ENCODE results near the gene SESN3. TPM values are rescaled to one million over a fixed set of nuclear protein-coding genes. Genes with fewer than 3 reads are reported as not detected.

Gene SESN3
- total and polyA plus RNA-seq, 5 experiments from 2014 or later, result 1.3 to 86.2 (median 1.8) TPM

DNA sequence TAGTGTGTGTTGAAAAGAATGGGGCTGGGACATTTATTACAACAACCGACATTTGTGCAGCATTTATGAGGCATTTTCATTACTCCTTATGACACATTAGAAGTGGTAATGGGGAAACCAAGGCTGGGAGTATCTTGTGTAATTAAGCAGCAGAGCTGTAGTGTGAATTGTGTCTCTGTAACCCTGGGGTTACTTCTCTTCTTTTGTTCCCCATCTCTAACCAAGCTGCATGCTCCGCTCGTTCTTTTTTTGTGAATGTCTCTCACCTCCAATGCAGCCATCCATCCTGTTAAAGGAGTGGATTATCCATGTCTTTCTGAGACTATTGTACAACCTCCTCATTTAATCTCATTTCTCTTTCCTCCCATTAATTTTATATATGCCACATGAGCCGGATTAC is 75.6 kb downstream of the SESN3 start:
- Mint-ChIP-seq H3K4me3 (peak overlapping the region in 1 of 10 donors; percentile 32), H3K4me1 (peaks cover 28 to 54% (median 46%) of the 10 kb centered on the region in 4 donors), H3K27me3 (no peaks in the 10 kb centered on the region), H3K27ac (peak overlapping the region in 6 of 10 donors; percentile 50 to 99 (median 76)), H3K9me3 (no peaks in the 10 kb centered on the region), H3K36me3 (peaks cover 0 to 5% (median 2%) of the 10 kb centered on the region in 3 donors)
- POLR2A ChIA-PET, result interaction anchor here (0.7 to 10.6 kb wide), 5 partner anchors 75 to 560 kb away, joined by 3 to 71 read pairs (median 14); partner anchors contain the start of genes SESN3 and SRSF8
- ATAC-seq (no peak), DNase-seq (no peak)

DNA sequence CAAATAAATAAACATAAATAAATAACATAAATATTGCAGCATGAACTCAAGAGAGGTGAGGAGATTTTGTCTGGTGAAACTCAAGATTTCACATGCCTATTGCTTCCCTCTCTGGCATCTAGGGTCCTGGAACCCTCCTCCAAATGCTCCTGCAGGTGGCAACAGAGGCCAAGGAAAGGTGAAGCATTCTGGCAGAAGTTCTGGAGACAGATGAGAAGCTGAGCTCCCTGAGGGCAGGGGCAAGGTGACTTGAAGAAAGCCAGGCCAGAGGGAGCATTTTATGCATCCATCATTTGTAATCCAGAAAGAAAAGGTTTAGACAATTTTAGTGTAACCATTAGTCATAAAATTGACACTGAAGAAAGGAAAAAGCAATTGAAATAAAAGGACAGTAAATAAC is 76.5 kb downstream of the SESN3 start:
- POLR2A ChIA-PET, result interaction anchor here (0.9 to 10.6 kb wide), 8 partner anchors 65 to 1235 kb away, joined by 3 to 71 read pairs (median 21); partner anchors contain the start of genes CCDC82, CEP57, CWC15 and ENDOD1
- no peaks in the 10 kb centered on the region for H3K9me3 Mint-ChIP-seq
- peaks cover 26 to 60% (median 46%) of the 10 kb centered on the region in 4 donors for H3K4me1 Mint-ChIP-seq
- H3K36me3 Mint-ChIP-seq, result peaks cover 0 to 2% (median 0%) of the 10 kb centered on the region in 3 donors
- H3K27me3 Mint-ChIP-seq, result no peaks in the 10 kb centered on the region
- DNase-seq (peak in 9 of 10 donors; percentile 41 to 83 (median 60)), ATAC-seq (no peak)
- H3K27ac Mint-ChIP-seq, result peak overlapping the region in 7 of 10 donors; percentile 41 to 100 (median 97)
- H3K4me3 Mint-ChIP-seq, result no peak overlapping the region

DNA sequence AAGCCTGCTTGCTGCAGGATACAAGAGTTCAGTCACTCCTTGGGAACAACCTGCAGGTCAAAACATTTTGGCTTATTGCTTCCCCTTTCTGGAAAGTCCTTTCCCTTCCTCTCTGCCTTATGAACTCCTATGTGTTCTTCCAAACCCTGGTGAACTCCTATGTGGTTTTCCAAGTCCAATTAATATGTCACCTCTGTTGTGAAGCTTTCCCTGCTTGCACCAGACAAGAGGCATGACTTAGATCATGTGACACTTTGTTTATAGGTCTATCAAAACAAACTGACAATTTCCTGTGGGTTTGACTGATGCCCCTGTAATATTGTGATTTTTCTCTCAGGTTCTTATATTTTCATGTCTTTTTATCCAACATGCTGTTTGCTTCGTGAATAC is 77.2 kb downstream of the SESN3 start:
- H3K36me3 Mint-ChIP-seq, result peaks cover 0 to 2% (median 0%) of the 10 kb centered on the region in 3 donors
- H3K4me3 Mint-ChIP-seq, result peak overlapping the region; percentile 84 to 99 (median 92)
- POLR2A ChIA-PET, result interaction anchor here (0.9 to 10.6 kb wide), 9 partner anchors 64 to 1236 kb away, joined by 3 to 71 read pairs (median 26); partner anchors contain the start of genes CCDC82, CEP57, CWC15 and ENDOD1
- H3K9me3 Mint-ChIP-seq, result no peaks in the 10 kb centered on the region
- ATAC-seq (no peak), DNase-seq (peak in 1 of 10 donors; percentile 19)
- peak overlapping the region; percentile 85 to 100 (median 98) for H3K27ac Mint-ChIP-seq
- H3K27me3 Mint-ChIP-seq, result no peaks in the 10 kb centered on the region
- H3K4me1 Mint-ChIP-seq, result peaks cover 29 to 61% (median 46%) of the 10 kb centered on the region in 4 donors

DNA sequence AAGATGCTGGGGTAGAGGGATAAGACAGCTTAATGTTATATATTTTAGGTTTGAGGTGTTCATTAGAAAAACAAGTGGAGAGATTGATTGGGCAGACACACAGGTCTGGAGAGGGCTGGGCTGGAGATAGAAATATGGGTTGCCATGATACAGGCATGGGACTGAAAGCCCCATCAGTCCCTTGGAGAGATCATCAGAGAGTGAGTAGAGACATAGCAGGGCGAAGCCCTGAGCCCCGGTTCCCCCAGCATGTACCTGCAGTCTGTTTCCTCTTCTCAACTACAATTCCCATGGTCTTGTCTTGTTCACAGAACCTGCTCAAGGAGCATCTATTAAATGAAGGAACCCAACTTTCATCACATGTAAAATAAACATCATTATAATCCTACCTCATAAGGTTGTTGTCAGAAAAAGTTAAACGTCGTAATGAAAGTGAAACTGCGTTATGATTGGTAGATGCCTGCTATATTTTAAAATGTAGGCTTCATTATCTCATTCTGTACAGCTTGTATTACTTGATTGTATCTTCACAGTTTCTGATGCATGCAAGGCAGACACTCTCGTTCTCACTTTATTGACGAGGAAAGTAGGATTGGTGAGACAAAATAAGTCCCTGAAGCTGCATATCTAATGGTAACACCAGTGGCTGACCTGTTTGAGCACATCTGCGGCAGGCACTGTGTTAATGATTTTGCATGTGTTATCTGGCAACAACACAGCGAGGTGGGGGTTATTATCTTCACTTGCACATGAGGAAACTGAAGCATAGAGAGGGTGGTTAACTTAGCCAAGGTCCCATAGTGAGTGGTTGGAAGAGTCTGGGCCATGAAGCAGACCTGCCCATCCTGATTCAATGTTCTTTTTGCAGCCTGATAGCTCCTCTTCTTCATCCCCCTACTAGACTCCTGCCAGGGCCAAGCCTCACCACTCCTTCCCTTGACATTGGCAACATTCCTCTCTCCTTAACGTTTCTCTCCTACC is 77.8 kb downstream of the SESN3 start:
- H3K27me3 Mint-ChIP-seq, result no peaks in the 10 kb centered on the region
- peak overlapping the region; percentile 85 to 100 (median 98) for H3K27ac Mint-ChIP-seq
- H3K9me3 Mint-ChIP-seq, result no peaks in the 10 kb centered on the region
- peak overlapping the region; percentile 84 to 99 (median 92) for H3K4me3 Mint-ChIP-seq
- peaks cover 26 to 55% (median 42%) of the 10 kb centered on the region in 4 donors for H3K4me1 Mint-ChIP-seq
- POLR2A ChIA-PET, result interaction anchor here (0.7 to 10.6 kb wide), 11 partner anchors 11 to 637 kb away, joined by 3 to 71 read pairs (median 11); partner anchors contain the start of genes CEP57, CWC15, ENDOD1 and FAM76B
- ATAC-seq, result peak in 1 of 2 donors; percentile 15
- peaks cover 0 to 2% (median 0%) of the 10 kb centered on the region in 3 donors for H3K36me3 Mint-ChIP-seq
- peak in 3 of 10 donors; percentile 36 to 46 (median 37) for DNase-seq

DNA sequence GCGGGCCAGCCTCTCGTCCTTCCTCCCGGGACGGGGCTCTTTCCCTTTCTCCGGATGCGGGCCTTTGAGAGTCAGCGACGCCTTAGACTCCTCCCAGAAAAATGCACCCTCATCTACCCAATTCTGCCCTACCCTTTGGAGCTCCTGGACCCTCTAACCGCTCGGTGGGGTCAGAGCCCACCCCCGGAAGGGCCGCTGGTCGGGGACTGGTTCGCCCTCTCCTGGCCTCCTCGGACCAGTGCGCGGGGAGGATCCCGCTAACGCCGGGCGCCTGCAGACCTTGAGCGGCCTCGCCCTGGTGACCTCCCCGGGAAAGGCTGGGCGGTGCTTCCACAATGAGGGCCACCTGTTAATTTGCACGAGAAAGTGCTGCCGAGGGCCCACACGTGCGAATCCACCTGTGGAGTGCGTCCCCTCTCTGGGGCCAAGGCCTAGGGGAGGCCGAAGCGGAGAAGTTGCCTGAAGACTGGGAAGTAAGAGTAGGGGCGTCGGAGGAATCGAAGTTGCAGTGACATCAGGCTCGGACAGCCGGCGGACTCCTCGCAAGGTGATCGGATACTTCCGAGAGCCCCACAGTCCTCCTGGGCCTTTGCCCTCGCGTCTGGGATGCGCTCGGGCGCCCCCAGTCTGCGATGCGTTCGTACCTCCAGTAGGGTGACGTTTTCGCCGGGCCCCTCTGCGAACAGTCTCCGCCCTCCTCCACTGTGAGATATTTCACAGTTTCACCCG is 79.9 kb downstream of the SESN3 start:
- peaks cover 0 to under 1% (median 0%) of the 10 kb centered on the region in 3 donors for H3K36me3 Mint-ChIP-seq
- peaks cover 3 to 11% (median 7%) of the 10 kb centered on the region in 5 donors for H3K27me3 Mint-ChIP-seq
- DNase-seq, result peak; percentile 81 to 95 (median 90)
- H3K9me3 Mint-ChIP-seq, result no peaks in the 10 kb centered on the region
- peak; percentile 91 to 96 for ATAC-seq
- peak overlapping the region; percentile 85 to 100 (median 96) for H3K27ac Mint-ChIP-seq
- H3K4me1 Mint-ChIP-seq, result peaks cover 22 to 45% (median 32%) of the 10 kb centered on the region in 4 donors
- POLR2A ChIA-PET, result interaction anchor here (0.6 to 10.6 kb wide), 10 partner anchors 61 to 639 kb away, joined by 3 to 71 read pairs (median 15); partner anchors contain the start of genes CEP57, CWC15, ENDOD1 and FAM76B
- peak overlapping the region; percentile 83 to 99 (median 90) for H3K4me3 Mint-ChIP-seq

DNA sequence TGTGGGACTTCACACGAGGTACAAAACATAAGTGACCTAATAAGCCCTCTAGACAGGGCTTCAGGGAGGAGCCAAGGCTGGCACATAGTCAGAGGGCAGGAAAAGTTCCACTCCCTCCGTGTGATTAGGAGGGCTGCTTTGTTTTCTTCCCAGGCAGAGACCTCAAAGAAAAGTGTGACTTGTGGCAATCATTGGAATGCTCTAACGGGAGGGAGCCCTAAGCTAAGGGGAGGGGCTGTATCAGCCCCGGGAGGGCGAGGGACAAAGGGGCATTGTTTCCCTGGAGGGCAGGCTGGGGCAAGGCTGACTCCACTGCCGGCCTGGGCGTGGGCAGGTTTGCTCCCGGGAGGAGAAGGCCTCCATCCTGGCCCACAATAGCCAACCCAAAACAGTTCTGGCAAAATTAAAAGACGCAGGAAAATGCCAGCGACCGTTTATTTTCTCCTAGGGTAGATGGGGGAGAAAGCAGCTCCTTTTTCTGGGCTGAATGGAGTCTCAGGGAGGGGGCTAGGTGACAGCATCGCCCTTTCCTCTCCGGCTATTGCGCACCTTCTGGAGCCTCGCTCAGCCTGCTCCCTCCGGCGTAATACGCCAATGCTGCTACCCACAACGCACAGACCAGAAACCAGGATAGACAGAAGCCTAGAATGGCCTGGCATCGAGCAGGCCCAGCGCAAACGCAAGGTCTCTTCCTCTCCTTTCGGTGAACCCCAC is 81.2 kb downstream of the SESN3 start:
- POLR2A ChIA-PET, result interaction anchor here (0.6 to 10.6 kb wide), 8 partner anchors 60 to 640 kb away, joined by 3 to 71 read pairs (median 27); partner anchors contain the start of genes CEP57, ENDOD1, FAM76B and SESN3
- H3K36me3 Mint-ChIP-seq, result no peaks in the 10 kb centered on the region
- peaks cover 6 to 20% (median 14%) of the 10 kb centered on the region in 5 donors for H3K27me3 Mint-ChIP-seq
- no peak for ATAC-seq
- peak overlapping the region; percentile 29 to 99 (median 82) for H3K27ac Mint-ChIP-seq
- peak overlapping the region; percentile 83 to 99 (median 90) for H3K4me3 Mint-ChIP-seq
- no peaks in the 10 kb centered on the region for H3K9me3 Mint-ChIP-seq
- no peak for DNase-seq
- peaks cover 22 to 41% (median 32%) of the 10 kb centered on the region in 4 donors for H3K4me1 Mint-ChIP-seq

DNA sequence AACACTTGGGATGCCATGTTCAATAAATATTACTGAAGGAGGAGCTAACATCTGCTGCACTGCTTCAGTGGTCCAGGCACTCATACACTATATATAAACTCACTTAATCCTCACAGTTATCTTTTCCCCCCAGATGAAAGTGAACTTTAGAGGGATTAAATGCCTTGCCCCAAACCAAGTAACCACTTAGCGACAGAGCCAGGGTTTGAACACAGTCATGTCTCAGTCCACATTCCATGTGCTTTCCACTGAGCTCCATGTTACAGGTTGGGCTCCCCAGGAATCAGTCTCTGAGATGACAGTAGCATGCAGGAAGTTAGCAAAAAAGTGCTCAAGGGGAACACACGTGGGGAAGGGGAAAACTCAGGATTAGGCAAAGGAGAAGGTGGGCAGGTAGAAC is 82.1 kb downstream of the SESN3 start:
- no peaks in the 10 kb centered on the region for H3K36me3 Mint-ChIP-seq
- H3K9me3 Mint-ChIP-seq, result no peaks in the 10 kb centered on the region
- peak overlapping the region in 2 of 10 donors; percentile 1 to 3 for H3K27ac Mint-ChIP-seq
- H3K27me3 Mint-ChIP-seq, result peaks cover 9 to 28% (median 22%) of the 10 kb centered on the region in 5 donors
- DNase-seq (no peak), ATAC-seq (no peak)
- peak overlapping the region in 4 of 10 donors; percentile 5 to 51 (median 31) for H3K4me3 Mint-ChIP-seq
- POLR2A ChIA-PET, result interaction anchor here (1.0 to 1.8 kb wide), 2 partner anchors 82 to 641 kb away, joined by 4 to 7 read pairs; partner anchors contain the start of genes CEP57, FAM76B and SRSF8
- H3K4me1 Mint-ChIP-seq, result peaks cover 20 to 32% (median 27%) of the 10 kb centered on the region in 4 donors

DNA sequence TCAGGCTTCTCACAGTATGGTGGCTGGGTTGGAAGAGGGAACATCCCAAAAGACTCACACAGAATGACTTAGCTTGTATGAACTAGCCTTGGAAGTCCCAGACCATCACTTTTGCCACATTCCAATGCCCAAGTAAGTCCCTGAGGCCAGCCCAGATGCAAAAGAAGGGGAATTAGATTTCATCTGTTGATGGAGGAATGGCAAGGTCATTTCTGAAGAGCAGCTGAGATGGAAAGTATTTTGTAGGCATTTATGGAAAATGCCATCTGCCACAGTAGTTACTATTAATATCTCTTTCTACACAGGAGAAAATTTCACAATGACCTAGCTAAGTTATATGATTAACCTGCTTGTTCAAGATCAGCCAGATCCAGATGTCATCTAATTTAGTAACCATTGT is 82.6 kb downstream of the SESN3 start:
- H3K4me1 Mint-ChIP-seq, result peaks cover 15 to 27% (median 22%) of the 10 kb centered on the region in 4 donors
- DNase-seq (no peak), ATAC-seq (no peak)
- no peaks in the 10 kb centered on the region for H3K36me3 Mint-ChIP-seq
- H3K27me3 Mint-ChIP-seq, result peaks cover 12 to 34% (median 27%) of the 10 kb centered on the region in 5 donors
- POLR2A ChIA-PET, result interaction anchor here (1.0 to 1.8 kb wide), 2 partner anchors 81 to 642 kb away, joined by 4 to 7 read pairs; partner anchors contain the start of genes CEP57, FAM76B and SRSF8
- H3K27ac Mint-ChIP-seq, result no peak overlapping the region
- H3K9me3 Mint-ChIP-seq, result no peaks in the 10 kb centered on the region
- peak overlapping the region in 1 of 10 donors; percentile 3 for H3K4me3 Mint-ChIP-seq

DNA sequence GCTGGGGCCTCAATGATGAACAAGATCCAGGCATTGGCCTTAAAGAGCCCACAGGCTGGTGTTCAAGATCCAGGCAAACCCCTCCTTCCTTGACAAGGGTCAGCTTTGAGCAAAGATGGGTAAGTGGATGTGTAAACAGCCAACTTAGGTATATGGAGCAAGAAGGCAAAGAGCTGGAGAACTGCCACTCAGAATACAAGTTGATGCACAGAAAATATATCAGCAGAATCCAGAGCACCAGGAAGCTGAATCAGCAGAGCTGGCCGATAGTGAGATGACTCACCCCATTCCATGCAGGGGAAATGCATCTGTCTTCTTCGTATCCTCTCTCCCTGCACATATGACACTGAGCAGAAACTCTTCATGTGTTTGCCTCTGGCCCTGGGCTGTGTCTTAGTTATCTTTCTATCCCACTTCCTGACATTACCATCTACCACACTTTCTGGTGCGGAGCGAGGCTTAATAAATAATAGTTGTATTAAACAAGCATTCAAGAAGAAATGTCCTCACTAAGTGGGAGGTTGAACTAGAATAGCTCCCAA is 83.6 kb downstream of the SESN3 start:
- no peaks in the 10 kb centered on the region for H3K9me3 Mint-ChIP-seq
- POLR2A ChIA-PET, result interaction anchor here (0.5 to 1.8 kb wide), 3 partner anchors 57 to 643 kb away, joined by 5 to 7 read pairs (median 6); partner anchors contain the start of genes CEP57, ENDOD1 and FAM76B
- peaks cover 11 to 17% (median 13%) of the 10 kb centered on the region in 4 donors for H3K4me1 Mint-ChIP-seq
- H3K27ac Mint-ChIP-seq, result peak overlapping the region in 1 of 10 donors; percentile 88
- H3K4me3 Mint-ChIP-seq, result no peak overlapping the region
- ATAC-seq (no peak), DNase-seq (no peak)
- peaks cover 12 to 42% (median 27%) of the 10 kb centered on the region in 5 donors for H3K27me3 Mint-ChIP-seq
- no peaks in the 10 kb centered on the region for H3K36me3 Mint-ChIP-seq

DNA sequence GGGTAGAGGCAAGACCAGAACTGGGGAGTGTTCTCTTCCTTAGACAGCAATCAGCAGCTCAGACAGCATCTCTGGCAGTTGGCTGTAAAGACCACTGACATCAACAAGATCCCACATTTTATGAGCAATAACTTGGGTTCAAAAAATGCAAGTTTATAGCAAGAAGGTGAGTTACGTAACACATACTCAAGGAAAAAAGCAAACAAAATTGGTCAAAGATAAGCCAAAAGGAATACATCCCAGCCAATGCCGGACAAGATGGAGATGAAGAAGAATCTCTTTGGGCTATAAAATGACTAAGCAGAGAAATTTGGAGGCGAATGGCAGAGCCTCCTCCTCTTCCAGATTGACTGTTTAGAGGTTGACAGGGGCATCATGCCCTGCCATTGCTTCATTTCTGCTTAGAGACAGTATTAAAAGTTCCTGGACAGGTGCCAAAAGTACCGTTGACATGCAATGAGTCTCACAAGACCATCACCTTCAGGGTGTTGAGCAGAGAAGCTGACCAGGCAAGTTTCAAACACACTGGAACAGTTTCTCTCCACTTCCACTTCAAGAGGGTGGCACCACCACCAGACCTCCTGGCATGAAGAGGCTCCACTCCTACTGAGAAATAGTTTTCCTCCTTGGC is 85.5 kb downstream of the SESN3 start:
- ATAC-seq (no peak), DNase-seq (no peak)
- Mint-ChIP-seq H3K4me3 (no peak overlapping the region), H3K9me3 (no peaks in the 10 kb centered on the region), H3K27ac (no peak overlapping the region), H3K4me1 (peaks cover 0 to 8% (median 6%) of the 10 kb centered on the region in 4 donors), H3K27me3 (peaks cover 14 to 48% (median 30%) of the 10 kb centered on the region in 5 donors), H3K36me3 (no peaks in the 10 kb centered on the region)
- POLR2A ChIA-PET, result interaction anchor here (1.4 kb wide), 1 partner anchor 56 kb away, joined by 6 read pairs; the partner anchor contains the start of gene ENDOD1

Measured in naive thymus-derived CD8-positive, alpha-beta T cell (primary cell).